HL-60 (cell line): ENCODE data around the gene DET1.

Source experiments
- CTCF ChIP-seq: IDR thresholded peaks from one replicate; pipeline ENCODE4 v1.5.1; 2011; ENCODE audit warnings: low read length, control low read depth, inconsistent platforms; ENCODE audit not compliant: insufficient read depth
- POLR2AphosphoS5 ChIP-seq: IDR thresholded peaks from 2 replicates; pipeline ENCODE4 v1.6.1; 2012; ENCODE audit warnings: low read depth
- REST ChIP-seq: IDR thresholded peaks from 2 replicates; pipeline ENCODE4 v1.6.1; 2012; ENCODE audit warnings: low read depth; ENCODE audit not compliant: insufficient replicate concordance

- TF ChIP-seq CTCF (no peak), POLR2AphosphoS5 (no peak), REST (no peak)
Measured at GRCh38 chr15:88472225-88472624, 74.3 kb downstream of the DET1 start.
